GM18505 (cell line): ENCODE results near the gene GMDS.
A peak's percentile ranks its signal among the peaks of the same experiment; 100 is the strongest.

Source experiments
- ATAC-seq: cut with Tn5 transposase; IDR thresholded peaks from one replicate; pipeline ENCODE4 v1.9.1; 2021; ENCODE audit not compliant: unreplicated experiment
- POLR2A ChIP-seq: IDR thresholded peaks from 4 replicates; pipeline ENCODE4 v1.6.1; 2011; ENCODE audit warnings: borderline replicate concordance; ENCODE audit not compliant: insufficient read depth, insufficient read length; ENCODE audit errors: extremely low read depth

GMDS gene

GRCh38 chr6:1610497-1611321 is 634.7 kb downstream of the GMDS start:
- ATAC-seq = peak; percentile 9
- TF ChIP-seq POLR2A = no peak

DNA sequence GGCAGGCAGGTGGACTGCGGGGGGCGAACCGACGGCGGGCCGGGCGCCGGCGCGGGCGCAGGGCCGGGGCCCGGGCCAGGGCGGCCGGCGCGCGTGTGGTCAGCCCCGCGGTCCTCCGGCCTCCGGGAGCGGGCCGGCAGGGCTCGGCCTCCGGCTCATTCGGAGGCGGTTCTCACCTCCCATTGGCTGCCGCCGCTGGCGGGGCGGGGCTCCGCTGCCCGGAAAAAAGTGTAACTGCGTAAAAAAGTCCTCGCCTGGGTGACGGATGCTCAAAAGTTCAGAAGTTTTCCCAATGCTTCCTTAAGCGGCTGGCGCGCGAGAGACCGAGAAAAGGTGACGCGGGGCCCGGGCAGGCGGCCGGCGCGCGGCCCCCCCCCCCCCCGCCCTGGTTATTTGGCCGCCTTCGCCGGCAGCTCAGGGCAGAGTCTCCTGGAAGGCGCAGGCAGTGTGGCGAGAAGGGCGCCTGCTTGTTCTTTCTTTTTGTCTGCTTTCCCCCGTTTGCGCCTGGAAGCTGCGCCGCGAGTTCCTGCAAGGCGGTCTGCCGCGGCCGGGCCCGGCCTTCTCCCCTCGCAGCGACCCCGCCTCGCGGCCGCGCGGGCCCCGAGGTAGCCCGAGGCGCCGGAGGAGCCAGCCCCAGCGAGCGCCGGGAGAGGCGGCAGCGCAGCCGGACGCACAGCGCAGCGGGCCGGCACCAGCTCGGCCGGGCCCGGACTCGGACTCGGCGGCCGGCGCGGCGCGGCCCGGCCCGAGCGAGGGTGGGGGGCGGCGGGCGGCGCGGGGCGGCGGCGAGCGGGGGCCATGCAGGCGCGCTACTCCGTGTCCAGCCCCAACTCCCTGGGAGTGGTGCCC is 635.5 kb downstream of the GMDS start, which contains the start of gene FOXC1:
FOXC1 (plus strand) TSS at position 268 of the 849 bp plus-strand sequence; CDS start at position 799, 531 bp downstream.
- no peak for TF ChIP-seq POLR2A
- peak; percentile 51 for ATAC-seq

DNA sequence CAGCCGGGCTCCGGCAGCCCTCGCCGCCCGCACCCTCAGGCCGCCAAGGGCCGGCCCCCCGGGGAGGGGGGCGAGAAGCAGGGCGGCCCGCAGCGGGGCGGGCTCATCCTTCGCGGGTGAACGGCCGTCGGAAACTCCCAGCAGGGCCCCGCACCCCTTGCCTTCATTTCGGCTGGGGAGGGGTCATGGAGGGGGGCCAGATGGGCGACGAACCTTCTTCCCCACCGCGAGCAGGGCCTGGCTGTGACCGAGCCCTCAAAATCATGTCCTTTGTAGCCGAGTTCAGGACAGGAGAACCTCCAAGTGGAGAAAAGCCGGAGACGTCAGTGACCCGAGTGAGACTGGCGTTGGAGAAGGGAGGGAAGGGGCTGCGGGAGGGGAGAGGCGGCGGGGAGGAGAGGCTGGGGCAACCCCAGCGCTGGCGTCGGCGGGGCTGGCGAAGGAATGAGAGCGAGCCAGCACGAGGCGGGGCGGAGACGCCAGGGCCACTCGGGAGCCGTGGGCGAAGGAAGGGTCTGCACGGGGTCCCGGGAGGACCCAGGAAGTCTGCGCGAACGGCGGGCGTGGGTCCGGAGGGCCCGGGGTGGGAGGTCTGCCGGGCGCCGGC is 636.3 kb downstream of the GMDS start:
- ATAC-seq = no peak

GRCh38 chr6:1608222-1609040 is 637.0 kb downstream of the GMDS start:
- TF ChIP-seq POLR2A = no peak
- ATAC-seq = no peak

More for the DNA sequence above, 636.3 kb downstream of the GMDS start:
- no peak for TF ChIP-seq POLR2A

DNA sequence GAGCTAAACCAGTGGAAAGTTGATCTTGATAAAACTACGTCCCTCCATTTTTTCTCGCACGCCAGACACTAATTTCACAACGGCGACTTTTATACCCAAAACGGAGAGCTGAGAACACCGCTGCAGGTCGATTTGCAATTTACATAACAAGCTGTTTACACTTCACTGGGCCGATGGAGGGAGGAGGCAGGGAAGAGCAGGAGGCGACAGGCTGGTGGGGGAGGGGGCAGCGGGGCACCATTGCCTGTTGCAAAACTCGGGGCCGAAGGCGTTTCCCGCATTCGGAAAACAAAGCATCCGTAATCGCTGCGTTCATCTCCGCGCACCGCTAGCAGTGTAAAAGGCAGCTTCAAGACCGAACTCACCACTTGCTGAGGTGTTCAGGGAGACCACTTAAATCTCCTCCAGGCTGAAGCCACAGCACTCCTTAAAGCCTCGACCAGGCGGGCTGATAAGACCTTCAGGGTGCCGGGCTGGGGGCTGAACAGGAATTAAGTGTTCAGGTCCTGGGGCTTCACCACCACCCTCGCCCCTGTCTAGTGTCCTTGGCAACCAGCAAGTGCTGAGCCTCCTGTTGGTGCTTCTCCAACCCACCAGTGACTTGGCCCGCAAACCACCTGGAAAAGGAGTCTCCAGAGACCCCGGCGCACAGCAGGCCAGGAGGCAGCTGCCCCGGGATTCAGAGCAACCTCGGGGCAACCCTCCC is 637.7 kb downstream of the GMDS start:
- ATAC-seq = no peak
- TF ChIP-seq POLR2A = no peak

- TF ChIP-seq POLR2A = no peak
- no peak for ATAC-seq
Measured at GRCh38 chr6:1606780-1607515, 638.5 kb downstream of the GMDS start.

- no peak for TF ChIP-seq POLR2A
- no peak for ATAC-seq
Measured at GRCh38 chr6:1605893-1606779, 639.3 kb downstream of the GMDS start.

GRCh38 chr6:1605004-1605892 is 640.2 kb downstream of the GMDS start:
- ATAC-seq = no peak
- TF ChIP-seq POLR2A = no peak

DNA sequence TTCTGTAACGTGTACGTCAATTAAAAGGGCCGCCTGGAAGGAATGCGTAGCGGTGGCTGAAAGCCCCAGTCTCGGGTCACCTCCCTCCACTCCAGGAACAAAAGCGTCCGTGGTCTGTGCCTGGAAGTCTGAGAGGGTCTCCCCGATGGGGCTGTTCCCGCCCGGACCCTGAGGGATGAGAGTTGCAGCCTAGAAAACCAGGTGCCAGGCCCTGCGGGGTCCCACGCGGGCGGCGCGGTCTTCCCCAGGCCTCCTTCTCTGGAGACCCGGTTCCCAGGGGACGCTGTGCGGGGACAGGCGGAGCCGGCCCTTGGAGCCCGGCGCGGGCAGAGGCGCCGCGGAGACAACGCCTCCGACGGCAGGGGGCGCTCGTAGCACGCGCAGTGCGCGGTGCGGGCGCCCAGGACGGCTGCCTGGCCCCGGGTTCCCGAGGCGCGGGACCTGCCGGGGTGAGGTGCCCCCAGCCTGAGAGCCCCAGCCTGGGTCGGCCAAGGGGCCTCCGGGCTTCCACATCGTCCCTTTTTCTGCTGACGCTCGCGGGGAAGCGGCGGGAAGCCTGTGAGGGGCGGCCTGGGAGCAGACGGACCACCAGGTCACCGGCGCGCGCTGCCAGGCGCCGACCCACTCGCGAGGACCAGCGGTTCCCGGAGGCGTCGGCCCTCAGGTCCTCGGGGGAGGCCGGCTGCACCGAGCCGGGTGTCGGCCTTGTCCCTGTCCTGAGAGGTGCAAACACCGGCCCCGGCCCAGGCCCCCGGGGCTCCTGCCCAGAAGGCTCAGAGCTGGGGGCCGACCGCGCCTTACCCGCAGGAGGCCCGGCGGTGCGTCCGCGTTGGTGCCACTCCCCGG is 641.0 kb downstream of the GMDS start:
- TF ChIP-seq POLR2A = no peak
- no peak for ATAC-seq
